ENCODE data around the gene BRD1. TPM values are rescaled to one million over a fixed set of nuclear protein-coding genes. Genes with fewer than 3 reads are reported as not detected.

Gene BRD1
- total and polyA plus RNA-seq, 8 donors: 14.0 to 26.3 (median 17.8) TPM

- DNase-seq: peak in 2 of 6 donors; percentile 61 to 73
- no peak for FAIRE-seq
- intact Hi-C loops (cut with DNase I): no loop called here
Measured at GRCh38 chr22:49825944-49826602, 1.6 kb downstream of the BRD1 start.

GRCh38 chr22:49825436-49825835 is 2.2 kb downstream of the BRD1 start:
- WGBS, 2 donors: 50 to 55% methylated on average over 10 of the region's 10 CpGs
- FAIRE-seq (no peak), ATAC-seq (peak in 1 of 4 donors; percentile 5), DNase-seq (no peak)
- Histone ChIP-seq H3K27ac (no peak overlapping the region), H3K4me1 (peaks cover 0 to 17% (median 15%) of the 10 kb centered on the region in 3 donors), H3K36me3 (peaks cover 0 to 30% (median 23%) of the 10 kb centered on the region in 3 donors), H3K9me3 (no peaks in the 10 kb centered on the region), H3K4me3 (peak overlapping the region in 2 of 4 donors; percentile 82 to 88), H3K27me3 (no peaks in the 10 kb centered on the region)
- no peak for TF ChIP-seq CTCF (IDR thresholded peaks at IDR 0.05)
- intact Hi-C loops (cut with DNase I): no loop called here

More at GRCh38 chr22:49825944-49826602, 1.6 kb downstream of the BRD1 start:
- H3K27ac ChIP-seq: peak overlapping the region in 3 of 4 donors; percentile 57 to 65 (median 63)
- H3K4me1 ChIP-seq: peaks cover 0 to 17% (median 15%) of the 10 kb centered on the region in 3 donors
- no peak for TF ChIP-seq CTCF (IDR thresholded peaks at IDR 0.05)
- H3K4me3 ChIP-seq: peak overlapping the region; percentile 53 to 88 (median 70)
- WGBS, 2 donors: 10 to 17% methylated on average over 29 to 31 of the region's 31 CpGs
- peaks cover 0 to 24% (median 20%) of the 10 kb centered on the region in 3 donors for H3K36me3 ChIP-seq
- ATAC-seq: peak in 3 of 4 donors; percentile 7 to 20 (median 11)
- H3K9me3 ChIP-seq: no peaks in the 10 kb centered on the region
- no peaks in the 10 kb centered on the region for H3K27me3 ChIP-seq

GRCh38 chr22:49824936-49825335 is 2.7 kb downstream of the BRD1 start:
- H3K27me3 ChIP-seq: no peaks in the 10 kb centered on the region
- H3K4me1 ChIP-seq: peaks cover 0 to 17% (median 15%) of the 10 kb centered on the region in 3 donors
- ATAC-seq: no peak
- no peaks in the 10 kb centered on the region for H3K9me3 ChIP-seq
- FAIRE-seq: no peak
- intact Hi-C loops (cut with DNase I): no loop called here
- TF ChIP-seq CTCF (IDR thresholded peaks at IDR 0.05): no peak
- no peak for DNase-seq
- H3K36me3 ChIP-seq: peaks cover 0 to 35% (median 27%) of the 10 kb centered on the region in 3 donors
- no peak overlapping the region for H3K4me3 ChIP-seq
- no peak overlapping the region for H3K27ac ChIP-seq
- WGBS, 2 donors: 89 to 95% methylated on average over 12 of the region's 12 CpGs

GRCh38 chr22:49824185-49824925 is 3.3 kb downstream of the BRD1 start:
- no peak for ATAC-seq
- no peak for FAIRE-seq
- Histone ChIP-seq H3K27me3 (no peaks in the 10 kb centered on the region), H3K27ac (no peak overlapping the region), H3K9me3 (no peaks in the 10 kb centered on the region), H3K4me1 (peaks cover 0 to 17% (median 15%) of the 10 kb centered on the region in 3 donors), H3K36me3 (peaks cover 0 to 40% (median 27%) of the 10 kb centered on the region in 3 donors), H3K4me3 (no peak overlapping the region)
- intact Hi-C loops (cut with DNase I): no loop called here
- DNase-seq: no peak
- no peak for TF ChIP-seq CTCF (IDR thresholded peaks at IDR 0.05)
- WGBS, 2 donors: 79 to 81% methylated on average over 16 of the region's 16 CpGs
